Measurements from ENCODE around the gene PGGHG.

The PGGHG gene

DNA sequence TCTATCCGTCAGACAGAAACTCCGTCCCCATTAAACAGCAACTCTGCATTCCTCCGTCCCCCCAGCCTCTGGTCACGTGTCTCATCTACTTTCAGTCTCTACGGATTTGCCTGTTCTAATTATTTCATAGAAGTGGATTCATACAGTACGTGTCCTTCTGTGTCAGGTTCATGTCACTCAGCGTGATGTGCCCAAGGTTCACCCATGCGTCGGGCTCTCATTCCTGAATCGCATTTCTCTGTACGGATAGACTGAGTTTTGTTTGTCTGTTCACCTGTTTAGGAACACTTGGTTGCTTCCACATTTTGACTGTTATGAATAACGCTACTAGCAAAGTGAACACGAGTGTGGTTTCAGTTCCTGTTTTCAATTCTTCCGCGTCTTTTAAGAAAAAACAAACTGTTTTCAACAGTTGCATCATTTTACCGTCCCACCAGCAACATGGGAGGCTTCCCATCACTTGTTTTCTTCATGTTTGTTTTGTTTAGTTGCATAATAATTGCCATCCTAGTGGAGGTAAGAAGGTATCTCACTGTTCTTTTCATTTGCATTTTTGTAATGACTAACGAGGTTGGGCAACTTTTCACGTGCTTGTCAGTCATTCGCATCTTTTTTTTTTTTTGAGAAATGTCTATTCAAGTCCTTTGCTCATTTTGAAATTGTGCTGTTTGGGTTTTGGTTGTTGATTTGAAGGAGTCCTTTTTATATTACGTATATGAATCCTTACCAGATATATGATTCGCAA, 19.6 kb upstream of the PGGHG start:
- DNase-seq, result no peak

DNA sequence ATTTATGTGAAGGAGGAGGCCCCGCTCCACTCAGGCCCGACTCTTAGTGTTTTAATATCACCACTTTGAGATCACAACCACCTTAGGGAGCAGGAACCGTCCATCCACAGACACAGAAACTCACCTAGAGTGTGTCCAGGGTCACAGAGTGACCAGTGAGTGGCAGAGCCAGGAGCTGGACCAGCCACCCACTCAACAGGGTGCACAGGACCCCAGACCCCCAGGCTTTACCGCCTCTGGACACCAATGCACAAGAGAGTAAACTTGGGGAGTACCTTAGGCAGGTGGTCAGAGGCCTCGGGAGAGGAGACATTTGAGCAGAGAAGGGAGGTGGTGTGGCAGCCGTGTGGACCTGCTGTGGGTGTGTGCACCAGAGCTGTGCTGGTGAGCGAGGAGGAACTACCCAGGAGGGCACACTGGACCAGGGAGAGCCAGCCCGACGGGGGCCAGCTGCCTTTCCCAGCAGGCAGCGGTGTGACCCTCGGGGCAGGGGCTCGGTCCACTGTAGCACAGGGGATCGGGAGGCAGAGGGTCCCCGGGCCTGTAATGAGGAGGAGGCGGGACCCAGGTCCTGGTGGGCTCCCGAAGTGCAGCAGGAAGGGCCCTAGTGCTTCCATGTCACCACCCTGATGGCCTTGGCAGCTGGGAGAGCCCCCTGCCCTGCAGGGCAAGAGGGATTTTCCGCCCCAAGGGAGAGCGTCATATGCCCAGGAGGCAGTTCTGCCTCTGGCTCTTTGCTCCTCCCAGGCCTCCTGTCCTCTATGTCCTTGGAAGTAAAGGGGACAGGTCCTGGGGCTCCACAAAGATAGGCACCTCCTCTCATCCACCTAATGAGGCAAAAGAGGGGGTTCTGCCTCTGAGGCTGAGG, 18.2 kb upstream of the PGGHG start:
- no peak for DNase-seq

DNA sequence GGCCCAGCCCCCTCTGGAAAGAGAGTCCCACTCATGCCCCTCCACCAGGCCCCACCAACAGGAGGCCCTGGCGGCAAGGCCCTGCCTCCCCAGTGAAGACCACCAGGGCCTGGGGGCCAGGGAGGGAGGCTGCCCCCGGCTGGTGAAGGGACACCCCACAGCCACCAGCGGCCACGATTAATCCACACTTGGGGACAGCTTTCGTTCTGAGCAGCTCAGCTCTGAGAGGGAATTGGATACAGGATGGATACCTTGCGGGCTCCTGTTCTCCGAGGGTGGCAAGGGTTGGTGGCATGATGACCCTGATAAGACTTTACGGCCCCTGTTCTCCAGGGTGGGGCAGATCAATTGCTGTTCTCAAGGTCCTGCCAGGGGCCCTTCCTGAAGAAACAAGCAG, 17.6 kb upstream of the PGGHG start:
- no peak for DNase-seq

GRCh38 chr11:272195-272930, 16.6 kb upstream of the PGGHG start:
- DNase-seq, result no peak

- DNase-seq, result no peak
Observed at GRCh38 chr11:272931-273198, 16.1 kb upstream of the PGGHG start.

DNA sequence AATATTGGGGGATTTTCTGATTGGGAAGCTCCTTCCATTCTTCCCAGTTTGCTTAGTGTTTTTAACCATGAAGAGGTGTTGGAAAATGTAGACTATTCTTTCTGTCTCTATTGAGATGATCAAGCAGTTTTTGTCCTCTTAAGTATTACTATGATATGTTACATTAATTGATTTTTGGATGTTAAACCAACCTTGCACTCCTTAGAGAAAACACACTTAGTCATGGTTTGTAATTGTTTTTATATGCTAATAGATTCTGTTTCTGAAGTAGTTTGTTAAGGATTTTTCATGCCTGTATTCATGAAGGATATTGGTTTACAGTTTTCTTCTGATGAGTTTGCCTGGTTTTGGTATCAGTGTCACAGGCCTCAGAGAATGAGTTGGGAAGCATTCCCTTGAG, 12.7 kb upstream of the PGGHG start:
- DNase-seq, result no peak

GRCh38 chr11:278001-278951, 10.7 kb upstream of the PGGHG start, which contains the start of gene NLRP6:
TSS of gene NLRP6 (plus strand) at chr11:278407. CDS start at chr11:278570, 163 bp downstream.
- DNase-seq, result no peak

DNA sequence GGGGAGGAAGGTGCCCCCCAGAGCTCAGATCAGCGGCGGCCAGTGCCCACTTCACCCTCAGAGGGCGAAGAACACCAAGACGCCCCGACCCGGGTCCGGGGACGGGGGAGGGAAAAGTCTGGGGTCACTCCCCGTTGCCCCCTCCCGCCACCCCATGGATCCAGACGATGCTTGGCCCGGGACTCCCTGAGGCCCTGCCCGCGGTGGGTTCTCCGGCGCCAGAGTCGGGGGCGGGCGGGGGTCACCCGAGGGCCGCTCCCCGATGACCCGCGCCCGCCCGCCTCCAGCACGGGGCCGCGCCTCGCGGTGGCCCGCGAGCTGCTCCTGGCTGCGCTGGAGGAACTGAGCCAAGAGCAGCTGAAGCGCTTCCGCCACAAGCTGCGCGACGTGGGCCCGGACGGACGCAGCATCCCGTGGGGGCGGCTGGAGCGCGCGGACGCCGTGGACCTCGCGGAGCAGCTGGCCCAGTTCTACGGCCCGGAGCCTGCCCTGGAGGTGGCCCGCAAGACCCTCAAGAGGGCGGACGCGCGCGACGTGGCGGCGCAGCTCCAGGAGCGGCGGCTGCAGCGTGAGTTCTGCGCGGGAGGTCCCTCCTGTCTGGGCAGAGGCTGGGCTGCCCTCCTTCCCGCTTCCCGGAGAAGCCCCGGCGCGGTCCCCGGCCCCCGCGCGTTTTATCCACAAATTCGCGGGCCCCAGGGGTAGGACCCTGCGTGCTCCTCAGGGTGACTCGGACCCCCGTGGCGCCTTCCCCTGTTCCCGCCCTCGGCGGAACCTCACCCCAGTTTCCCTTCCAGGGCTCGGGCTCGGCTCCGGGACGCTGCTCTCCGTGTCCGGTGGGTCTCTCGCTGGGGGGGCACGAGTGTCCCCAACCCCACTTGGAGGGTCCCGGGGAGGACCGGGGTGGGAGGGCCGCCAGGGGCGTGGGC, 9.6 kb upstream of the PGGHG start:
- DNase-seq, result no peak

GRCh38 chr11:279966-280705, 8.8 kb upstream of the PGGHG start:
- peak in 1 of 2 experiments; percentile 42 for DNase-seq

GRCh38 chr11:280706-281485, 8.0 kb upstream of the PGGHG start:
- no peak for DNase-seq

DNA sequence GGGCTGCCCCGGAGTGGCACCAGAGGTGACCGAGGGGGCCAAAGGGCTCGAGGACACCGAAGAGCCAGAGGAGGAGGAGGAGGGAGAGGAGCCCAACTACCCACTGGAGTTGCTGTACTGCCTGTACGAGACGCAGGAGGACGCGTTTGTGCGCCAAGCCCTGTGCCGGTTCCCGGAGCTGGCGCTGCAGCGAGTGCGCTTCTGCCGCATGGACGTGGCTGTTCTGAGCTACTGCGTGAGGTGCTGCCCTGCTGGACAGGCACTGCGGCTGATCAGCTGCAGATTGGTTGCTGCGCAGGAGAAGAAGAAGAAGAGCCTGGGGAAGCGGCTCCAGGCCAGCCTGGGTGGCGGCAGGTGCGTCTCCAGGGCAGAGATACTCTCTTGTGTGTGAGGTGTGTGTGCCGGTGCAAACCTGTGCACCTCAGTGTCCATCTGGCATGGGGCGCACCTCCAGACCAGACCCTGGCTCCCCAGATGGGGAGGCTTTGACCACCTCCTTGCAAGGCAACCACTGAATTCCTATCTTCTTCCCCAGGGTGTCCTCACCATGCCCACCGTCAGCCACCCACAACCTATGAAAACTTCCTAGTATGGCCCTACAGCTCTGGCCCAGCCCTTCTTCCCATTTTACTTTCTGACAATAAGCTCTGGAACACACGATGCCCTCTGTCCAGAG, 7.3 kb upstream of the PGGHG start:
- DNase-seq, result no peak

DNA sequence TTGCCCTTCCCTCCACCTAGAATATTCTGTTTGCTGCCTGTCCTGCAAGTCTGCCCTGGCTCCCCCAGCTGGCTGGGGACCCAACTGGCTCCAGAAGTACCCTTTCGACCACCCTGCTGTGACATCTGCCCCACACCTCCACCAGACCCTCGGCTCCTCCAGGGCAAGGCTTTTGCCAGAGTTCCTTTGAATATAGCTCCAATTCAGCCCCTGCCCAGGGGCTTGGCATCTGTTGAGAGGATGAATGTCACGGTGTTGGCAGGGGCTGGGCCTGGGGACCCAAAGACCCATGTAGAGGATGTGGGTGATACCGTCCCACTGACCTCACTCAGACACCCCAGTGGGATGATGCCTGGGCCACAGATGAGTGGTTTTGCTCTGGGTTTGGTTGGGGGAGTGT, 6.8 kb upstream of the PGGHG start:
- DNase-seq, result no peak

DNA sequence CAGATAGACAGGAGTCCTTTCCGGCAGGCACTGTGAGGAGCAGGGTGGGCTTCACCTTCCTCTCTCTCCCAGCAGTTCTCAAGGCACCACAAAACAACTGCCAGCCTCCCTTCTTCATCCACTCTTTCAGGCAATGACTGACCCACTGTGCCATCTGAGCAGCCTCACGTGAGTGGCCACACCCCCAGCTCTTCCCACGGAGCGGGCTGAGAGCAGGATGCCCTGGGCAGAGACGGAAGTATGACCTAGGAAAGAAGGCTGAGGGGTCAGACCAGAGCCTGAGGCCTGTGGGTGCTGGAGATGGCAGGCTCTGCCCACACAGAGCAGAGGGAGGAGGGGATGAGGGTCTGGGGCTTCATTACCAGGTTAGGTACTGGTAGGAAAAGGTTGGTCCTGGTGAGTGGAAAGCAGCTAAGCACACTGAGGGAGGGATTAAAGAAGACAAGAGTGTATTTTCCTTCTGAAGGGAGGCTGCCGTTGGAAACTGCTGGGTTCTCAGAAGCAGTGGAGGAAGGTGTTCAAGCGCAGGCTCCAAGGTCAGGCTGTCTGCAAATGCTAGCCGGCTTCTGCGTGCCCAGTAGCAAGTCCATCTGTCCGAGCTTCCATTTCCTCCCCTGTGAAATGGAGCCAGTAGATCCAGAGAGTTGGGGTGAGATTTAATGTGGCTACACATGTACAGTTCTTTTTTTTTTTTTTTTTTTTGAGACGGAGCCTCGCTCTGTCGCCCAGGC, 6.1 kb upstream of the PGGHG start:
- DNase-seq, result no peak

GRCh38 chr11:283405-284104, 5.4 kb upstream of the PGGHG start:
- no peak for DNase-seq

DNA sequence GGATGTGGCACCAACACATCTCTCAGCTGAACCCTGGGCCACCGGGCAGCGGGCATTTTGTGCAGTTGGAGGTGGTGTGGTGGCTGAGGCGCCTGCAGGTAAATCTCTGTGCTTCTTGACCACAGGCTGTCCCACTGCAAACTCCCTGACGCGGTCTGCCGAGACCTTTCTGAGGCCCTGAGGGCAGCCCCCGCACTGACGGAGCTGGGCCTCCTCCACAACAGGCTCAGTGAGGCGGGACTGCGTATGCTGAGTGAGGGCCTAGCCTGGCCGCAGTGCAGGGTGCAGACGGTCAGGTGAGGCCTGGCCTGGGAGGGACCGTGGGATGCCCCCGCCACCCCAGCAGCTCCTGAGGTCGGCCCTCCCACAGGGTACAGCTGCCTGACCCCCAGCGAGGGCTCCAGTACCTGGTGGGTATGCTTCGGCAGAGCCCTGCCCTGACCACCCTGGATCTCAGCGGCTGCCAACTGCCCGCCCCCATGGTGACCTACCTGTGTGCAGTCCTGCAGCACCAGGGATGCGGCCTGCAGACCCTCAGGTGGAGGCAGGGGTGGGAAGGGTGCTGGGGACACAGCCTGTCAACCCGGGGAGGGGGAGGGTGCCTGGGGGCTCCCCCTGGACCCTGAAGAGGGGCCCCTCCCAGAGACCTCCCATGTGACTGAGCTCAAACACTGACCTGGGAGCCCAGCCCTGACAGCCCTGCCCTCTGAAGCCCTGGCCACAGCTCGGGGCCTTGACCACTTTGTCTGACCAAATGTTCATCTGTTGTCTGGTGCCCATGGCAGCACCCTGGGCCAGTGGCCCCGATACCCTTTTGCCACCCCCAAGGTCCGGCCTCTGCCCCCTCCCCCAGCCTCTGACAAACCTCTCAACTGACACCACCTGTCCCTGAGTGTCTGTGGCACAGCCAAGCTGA, 4.6 kb upstream of the PGGHG start:
- no peak for DNase-seq

DNA sequence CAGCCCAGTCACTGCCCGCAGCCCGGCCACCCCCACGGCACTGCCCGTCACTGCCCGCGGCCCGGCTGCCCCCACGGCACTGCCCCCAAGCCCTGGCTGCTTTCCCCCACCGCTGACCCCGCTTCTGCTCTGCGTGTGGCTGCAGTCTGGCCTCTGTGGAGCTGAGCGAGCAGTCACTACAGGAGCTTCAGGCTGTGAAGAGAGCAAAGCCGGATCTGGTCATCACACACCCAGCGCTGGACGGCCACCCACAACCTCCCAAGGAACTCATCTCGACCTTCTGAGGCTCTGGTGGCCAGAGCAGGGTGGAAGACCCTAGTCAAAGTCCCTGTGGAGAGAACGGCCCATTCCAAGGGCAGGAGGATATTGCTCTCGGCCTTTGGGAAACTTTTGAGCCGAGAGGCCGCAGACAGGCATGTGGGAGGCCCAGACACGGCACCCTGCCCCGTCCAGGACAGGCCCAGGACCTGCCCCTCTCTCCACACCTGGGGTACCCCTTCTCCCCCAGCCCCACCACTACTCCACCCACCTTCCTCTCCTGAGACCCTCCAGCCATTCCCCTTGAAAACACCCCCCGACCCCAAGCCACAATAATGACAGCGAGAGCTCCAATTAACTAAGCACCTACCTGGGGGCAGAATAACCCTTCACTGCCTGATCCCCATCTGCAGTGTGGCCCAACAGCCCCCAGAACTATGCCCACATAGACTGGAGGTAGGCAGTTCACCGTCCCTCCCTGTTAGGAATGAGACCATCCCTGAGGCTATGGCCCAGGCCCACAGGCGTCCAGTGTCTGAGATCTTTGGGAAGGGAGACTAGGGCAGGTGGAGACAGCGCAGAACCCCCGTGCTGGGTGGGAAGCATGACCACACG, 3.7 kb upstream of the PGGHG start:
- no peak for DNase-seq

Measured in activated CD4-positive, alpha-beta T cell treated with anti-CD3 and anti-CD28 coated beads, Interleukin-2, amount 50 U/mL, for 4 hours (primary cell).